Measurements from ENCODE around the gene LCLAT1. TPM values are rescaled to one million over a fixed set of nuclear protein-coding genes. Genes with fewer than 3 reads are reported as not detected.

Gene LCLAT1
- polyA plus RNA-seq, 1 experiment, result 10.8 TPM

DNA sequence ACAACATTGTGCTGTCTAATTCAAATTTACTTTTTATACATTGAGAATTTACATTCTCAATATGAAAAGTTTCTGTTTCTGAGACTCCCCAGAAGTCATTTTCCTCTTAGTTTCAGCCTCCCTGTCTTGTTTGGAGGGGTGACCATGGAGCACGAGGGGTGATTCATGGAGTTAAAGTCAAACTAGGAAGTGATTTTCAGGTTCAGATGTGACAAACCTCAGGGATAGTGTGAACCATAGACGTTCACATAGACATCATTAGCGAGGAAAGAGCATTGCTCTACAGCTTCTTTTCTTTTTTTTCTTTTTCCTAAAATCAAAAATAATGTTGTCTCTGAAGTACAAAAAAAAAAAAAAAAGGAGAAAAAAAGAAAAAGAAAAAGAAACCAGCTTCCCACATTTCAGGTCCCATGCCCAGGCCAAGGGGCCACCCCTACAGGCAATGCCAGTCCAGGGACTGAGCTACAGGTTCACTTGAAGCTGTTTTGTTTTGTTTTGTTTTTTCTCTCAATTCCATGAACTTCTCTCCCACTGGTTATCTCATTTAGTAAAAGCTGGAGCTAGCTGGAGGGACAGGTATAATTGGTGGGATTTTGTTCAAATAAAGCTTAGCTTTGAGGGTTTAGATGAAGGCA, 18.1 kb upstream of the LCLAT1 start:
- ChIA-PET CTCF (interaction anchor here (1.0 to 1.7 kb wide), 2 partner anchors 9 to 264 kb away, joined by 4 to 6 read pairs; no protein-coding TSS in a partner anchor), POLR2A (interaction anchor here (0.7 kb wide), 1 partner anchor 67 kb away, joined by 4 read pairs; no protein-coding TSS in a partner anchor)
- no peaks in the 10 kb centered on the region for H3K36me3 ChIP-seq (ENCODE audit: control insufficient read depth, insufficient read depth, low read length)
- DNase-seq (ENCODE audit: low read depth), result no peak
- H3K27me3 ChIP-seq (ENCODE audit: control insufficient read depth, insufficient read depth, low read length), result no peaks in the 10 kb centered on the region
- TF ChIP-seq, protein P1, sequence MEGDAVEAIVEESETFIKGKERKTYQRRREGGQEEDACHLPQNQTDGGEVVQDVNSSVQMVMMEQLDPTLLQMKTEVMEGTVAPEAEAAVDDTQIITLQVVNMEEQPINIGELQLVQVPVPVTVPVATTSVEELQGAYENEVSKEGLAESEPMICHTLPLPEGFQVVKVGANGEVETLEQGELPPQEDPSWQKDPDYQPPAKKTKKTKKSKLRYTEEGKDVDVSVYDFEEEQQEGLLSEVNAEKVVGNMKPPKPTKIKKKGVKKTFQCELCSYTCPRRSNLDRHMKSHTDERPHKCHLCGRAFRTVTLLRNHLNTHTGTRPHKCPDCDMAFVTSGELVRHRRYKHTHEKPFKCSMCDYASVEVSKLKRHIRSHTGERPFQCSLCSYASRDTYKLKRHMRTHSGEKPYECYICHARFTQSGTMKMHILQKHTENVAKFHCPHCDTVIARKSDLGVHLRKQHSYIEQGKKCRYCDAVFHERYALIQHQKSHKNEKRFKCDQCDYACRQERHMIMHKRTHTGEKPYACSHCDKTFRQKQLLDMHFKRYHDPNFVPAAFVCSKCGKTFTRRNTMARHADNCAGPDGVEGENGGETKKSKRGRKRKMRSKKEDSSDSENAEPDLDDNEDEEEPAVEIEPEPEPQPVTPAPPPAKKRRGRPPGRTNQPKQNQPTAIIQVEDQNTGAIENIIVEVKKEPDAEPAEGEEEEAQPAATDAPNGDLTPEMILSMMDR (IDR thresholded peaks at IDR 0.05; ENCODE audit: insufficient read depth, low read depth, low read length), result no peak
- H3K4me3 ChIP-seq (ENCODE audit: low read depth, low read length), result no peak overlapping the region

DNA sequence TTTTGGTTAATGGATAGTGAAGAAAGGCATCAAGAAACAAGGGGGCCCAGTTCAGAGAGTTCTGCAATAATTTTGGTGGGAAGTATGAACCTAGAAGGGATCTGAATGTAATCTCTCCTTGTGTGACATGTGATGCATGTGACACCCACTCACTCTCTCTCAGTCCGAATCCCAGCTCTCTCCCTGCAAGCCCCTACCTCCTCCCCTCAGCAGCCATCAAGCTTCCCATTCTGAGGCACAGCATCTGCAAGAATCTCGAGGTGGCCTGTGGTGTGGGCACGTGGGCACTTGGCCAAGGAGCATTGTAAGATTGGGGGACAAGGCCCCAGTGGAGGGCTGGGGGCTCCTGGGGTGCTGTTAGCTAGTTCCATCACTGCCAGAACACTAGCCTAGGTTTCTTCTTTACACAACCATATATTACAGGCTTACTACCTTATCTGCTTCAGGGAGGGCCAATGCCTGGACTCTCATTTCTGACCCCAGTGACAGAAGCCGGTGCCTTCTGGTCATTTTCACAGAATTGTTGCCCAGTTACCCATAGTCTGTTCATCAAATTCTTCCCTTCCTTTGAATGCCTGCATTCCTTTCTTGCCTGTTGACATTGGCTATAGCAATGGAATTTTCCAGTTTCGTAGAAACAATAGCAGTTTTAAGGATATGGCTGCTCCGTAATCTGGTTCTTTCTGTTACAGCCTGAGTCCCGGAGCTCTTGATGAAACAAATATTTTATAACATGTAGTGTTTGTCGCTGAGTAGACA, 13.3 kb upstream of the LCLAT1 start:
- DNase-seq (ENCODE audit: low read depth), result no peak
- no peak overlapping the region for H3K4me3 ChIP-seq (ENCODE audit: low read depth, low read length)
- ChIA-PET CTCF (no interaction called here), POLR2A (no interaction called here)
- H3K36me3 ChIP-seq (ENCODE audit: control insufficient read depth, insufficient read depth, low read length), result no peaks in the 10 kb centered on the region
- no peaks in the 10 kb centered on the region for H3K27me3 ChIP-seq (ENCODE audit: control insufficient read depth, insufficient read depth, low read length)
- TF ChIP-seq, protein P1 (IDR thresholded peaks at IDR 0.05; ENCODE audit: insufficient read depth, low read depth, low read length), result no peak

DNA sequence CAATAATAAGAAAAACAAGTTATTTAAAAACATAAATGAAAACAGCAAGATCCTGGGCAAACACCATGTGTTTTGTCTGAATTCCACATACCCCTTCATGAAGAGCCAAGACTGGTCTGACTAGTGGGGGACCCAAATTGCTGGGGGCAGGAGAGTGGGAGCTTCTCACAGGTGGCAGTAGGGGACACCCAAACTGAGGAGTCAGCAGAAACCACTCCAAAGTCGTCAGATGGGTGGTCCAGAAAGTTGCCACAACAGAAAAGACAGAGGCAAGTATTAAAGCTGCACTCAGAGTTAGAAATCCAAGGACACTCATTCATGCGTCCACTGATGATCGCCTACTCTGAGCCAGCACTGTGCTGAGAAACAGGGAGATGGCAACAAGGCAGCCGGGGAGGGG, 12.3 kb upstream of the LCLAT1 start:
- ChIA-PET CTCF (interaction anchor here (1.2 kb wide), 1 partner anchor 12 kb away, joined by 4 read pairs; the partner anchor contains the start of gene LCLAT1), POLR2A (no interaction called here)
- H3K27me3 ChIP-seq (ENCODE audit: control insufficient read depth, insufficient read depth, low read length), result no peaks in the 10 kb centered on the region
- H3K36me3 ChIP-seq (ENCODE audit: control insufficient read depth, insufficient read depth, low read length), result no peaks in the 10 kb centered on the region
- DNase-seq (ENCODE audit: low read depth), result no peak
- TF ChIP-seq, protein P1 (IDR thresholded peaks at IDR 0.05; ENCODE audit: insufficient read depth, low read depth, low read length), result no peak
- H3K4me3 ChIP-seq (ENCODE audit: low read depth, low read length), result no peak overlapping the region

DNA sequence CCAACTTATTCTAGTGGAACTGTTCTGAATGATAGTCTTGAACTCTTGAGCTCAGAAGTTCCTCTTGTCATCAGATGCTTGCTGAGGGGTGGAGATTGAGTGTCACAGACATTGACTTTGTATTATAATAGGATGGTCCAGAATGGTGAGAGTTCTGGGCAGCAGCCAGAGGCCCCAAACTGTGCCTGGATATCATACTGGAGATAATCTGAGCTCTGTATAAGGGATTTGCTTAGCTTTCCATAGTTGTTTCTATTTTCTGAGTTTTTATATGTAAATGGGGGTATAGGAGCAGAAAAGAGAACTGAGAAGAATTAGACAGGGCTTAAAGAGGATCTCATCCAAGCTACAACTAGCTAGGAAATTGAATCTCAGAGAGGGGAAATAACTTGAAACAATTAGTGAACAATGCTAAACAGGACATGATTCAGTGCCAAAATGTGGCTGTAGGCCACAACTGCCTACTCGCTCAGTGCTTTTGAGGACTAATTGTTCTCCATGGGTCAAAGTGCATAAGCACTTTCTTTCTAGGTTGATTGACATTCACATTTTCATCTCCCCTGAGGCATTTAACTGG, 10.1 kb upstream of the LCLAT1 start:
- H3K36me3 ChIP-seq (ENCODE audit: control insufficient read depth, insufficient read depth, low read length), result no peaks in the 10 kb centered on the region
- DNase-seq (ENCODE audit: low read depth), result no peak
- ChIA-PET CTCF (interaction anchor here (0.9 to 1.5 kb wide), 2 partner anchors 9 to 46 kb away, joined by 3 to 6 read pairs; no protein-coding TSS in a partner anchor), POLR2A (no interaction called here)
- no peaks in the 10 kb centered on the region for H3K27me3 ChIP-seq (ENCODE audit: control insufficient read depth, insufficient read depth, low read length)
- H3K4me3 ChIP-seq (ENCODE audit: low read depth, low read length), result no peak overlapping the region
- TF ChIP-seq, protein P1 (IDR thresholded peaks at IDR 0.05; ENCODE audit: insufficient read depth, low read depth, low read length), result no peak
